ENCODE measurements around the gene CYTH3.
"Not testable (repeated sequence)": the region's sequence is repeated elsewhere in the genome, so short reads cannot be mapped to it uniquely, and the experiment has no call there.

Gene CYTH3

GRCh38 chr7:6238309-6238925, 34.0 kb downstream of the CYTH3 start:
- DNase-seq = no peak
- in situ Hi-C loops (cut with MboI; ENCODE audit: low pct_unique_long_range_greater_than_20kb, low sequenced_read_pairs) = no loop called here

GRCh38 chr7:6237730-6238129, 34.7 kb downstream of the CYTH3 start:
- DNase-seq = no peak
- in situ Hi-C loops (cut with MboI; ENCODE audit: low pct_unique_long_range_greater_than_20kb, low sequenced_read_pairs) = no loop called here

GRCh38 chr7:6237011-6237410, 35.4 kb downstream of the CYTH3 start:
- in situ Hi-C loops (cut with MboI; ENCODE audit: low pct_unique_long_range_greater_than_20kb, low sequenced_read_pairs) = no loop called here
- DNase-seq = no peak

- in situ Hi-C loops (cut with MboI; ENCODE audit: low pct_unique_long_range_greater_than_20kb, low sequenced_read_pairs) = no loop called here
- no peak for DNase-seq
Measured at GRCh38 chr7:6235029-6235871, 37.2 kb downstream of the CYTH3 start.

GRCh38 chr7:6234384-6234783, 38.0 kb downstream of the CYTH3 start:
- DNase-seq = no peak
- in situ Hi-C loops (cut with MboI; ENCODE audit: low pct_unique_long_range_greater_than_20kb, low sequenced_read_pairs) = no loop called here

GRCh38 chr7:6232534-6232933, 39.9 kb downstream of the CYTH3 start:
- DNase-seq = peak; percentile 44
- in situ Hi-C loops (cut with MboI; ENCODE audit: low pct_unique_long_range_greater_than_20kb, low sequenced_read_pairs) = no loop called here

- in situ Hi-C loops (cut with MboI; ENCODE audit: low pct_unique_long_range_greater_than_20kb, low sequenced_read_pairs) = no loop called here
- DNase-seq = no peak
Measured at GRCh38 chr7:6232116-6232515, 40.3 kb downstream of the CYTH3 start.

GRCh38 chr7:6231184-6231583, 41.2 kb downstream of the CYTH3 start:
- in situ Hi-C loops (cut with MboI; ENCODE audit: low pct_unique_long_range_greater_than_20kb, low sequenced_read_pairs) = no loop called here
- no peak for DNase-seq

GRCh38 chr7:6229284-6229683, 43.1 kb downstream of the CYTH3 start:
- in situ Hi-C loops (cut with MboI; ENCODE audit: low pct_unique_long_range_greater_than_20kb, low sequenced_read_pairs); DNase-seq: not testable (repeated sequence)

- in situ Hi-C loops (cut with MboI; ENCODE audit: low pct_unique_long_range_greater_than_20kb, low sequenced_read_pairs) = no loop called here
- DNase-seq = peak; percentile 90
Measured at GRCh38 chr7:6228361-6229229, 43.8 kb downstream of the CYTH3 start.

- no peak for DNase-seq
- in situ Hi-C loops (cut with MboI; ENCODE audit: low pct_unique_long_range_greater_than_20kb, low sequenced_read_pairs) = no loop called here
Measured at GRCh38 chr7:6227294-6227846, 45.1 kb downstream of the CYTH3 start.

GRCh38 chr7:6226194-6226799, 46.1 kb downstream of the CYTH3 start:
- in situ Hi-C loops (cut with MboI; ENCODE audit: low pct_unique_long_range_greater_than_20kb, low sequenced_read_pairs) = no loop called here

GRCh38 chr7:6223411-6223810, 49.0 kb downstream of the CYTH3 start:
- DNase-seq; in situ Hi-C loops (cut with MboI; ENCODE audit: low pct_unique_long_range_greater_than_20kb, low sequenced_read_pairs): not testable (repeated sequence)

More at GRCh38 chr7:6226194-6226799, 46.1 kb downstream of the CYTH3 start:
- peak; percentile 42 for DNase-seq

GRCh38 chr7:6223010-6223409, 49.4 kb downstream of the CYTH3 start:
- DNase-seq; in situ Hi-C loops (cut with MboI; ENCODE audit: low pct_unique_long_range_greater_than_20kb, low sequenced_read_pairs): not testable (repeated sequence)

GRCh38 chr7:6221340-6222319, 50.8 kb downstream of the CYTH3 start:
- in situ Hi-C loops (cut with MboI; ENCODE audit: low pct_unique_long_range_greater_than_20kb, low sequenced_read_pairs) = no loop called here
- DNase-seq = peak; percentile 69

- no peak for DNase-seq
- in situ Hi-C loops (cut with MboI; ENCODE audit: low pct_unique_long_range_greater_than_20kb, low sequenced_read_pairs) = no loop called here
Measured at GRCh38 chr7:6218329-6218728, 54.1 kb downstream of the CYTH3 start.

- in situ Hi-C loops (cut with MboI; ENCODE audit: low pct_unique_long_range_greater_than_20kb, low sequenced_read_pairs) = no loop called here
- no peak for DNase-seq
Measured at GRCh38 chr7:6212008-6212407, 60.4 kb downstream of the CYTH3 start.
